SK-N-SH (cell line): ENCODE results near the gene PCBD2.

Source experiments
- CTCF ChIP-seq: fragments of 200-600 bp; sonication (generic); IDR thresholded peaks from 2 replicates; pipeline ENCODE4 v1.6.1; 2017; ENCODE audit warnings: antibody characterized with exemption, mild to moderate bottlenecking, moderate library complexity
- FOXJ3 ChIP-seq: sonication (generic); formaldehyde crosslinking; IDR thresholded peaks from 2 replicates; pipeline ENCODE4 v1.5.1; 2020; ENCODE audit warnings: mild to moderate bottlenecking, missing genetic modification reagents
- GATA2 ChIP-seq: sonication (generic); formaldehyde crosslinking; IDR thresholded peaks from 2 replicates; pipeline ENCODE4 v1.5.0; 2020; ENCODE audit warnings: mild to moderate bottlenecking, missing genetic modification reagents
- MXI1 ChIP-seq: IDR thresholded peaks from 2 replicates; pipeline ENCODE4 v1.6.1; 2012; ENCODE audit warnings: mild to moderate bottlenecking, low read depth, low read length, improper control_type of control experiment
- NRF1 ChIP-seq: IDR thresholded peaks from 2 replicates; pipeline ENCODE4 v1.6.1; 2012; ENCODE audit warnings: low read depth, mild to moderate bottlenecking, low read length
- POLR2AphosphoS5 ChIP-seq: IDR thresholded peaks from 2 replicates; pipeline ENCODE4 v1.6.1; 2012; ENCODE audit warnings: low read depth, low read length
- RAD21 ChIP-seq: IDR thresholded peaks from 2 replicates; pipeline ENCODE4 v1.6.1; 2012; ENCODE audit warnings: mild to moderate bottlenecking, low read length
- REST ChIP-seq: IDR thresholded peaks from 2 replicates; pipeline ENCODE4 v1.6.1; 2012; ENCODE audit warnings: mild to moderate bottlenecking, low read depth, low read length, moderate library complexity
- RFX5 ChIP-seq: IDR thresholded peaks from 2 replicates; pipeline ENCODE4 v1.6.1; 2012; ENCODE audit warnings: mild to moderate bottlenecking, improper control_type of control experiment, low read length
- SIN3A ChIP-seq: IDR thresholded peaks from 2 replicates; pipeline ENCODE4 v1.6.1; 2012; ENCODE audit warnings: low read depth, mild to moderate bottlenecking, low read length, moderate library complexity, borderline replicate concordance

- TF ChIP-seq SIN3A, result no peak
- TF ChIP-seq MXI1, result 0 out of 2 replicates have a peak, but pooled peaks have one; percentile 4
- TF ChIP-seq CTCF, result no peak
- no peak; the same call in 1 of the 2 replicates for TF ChIP-seq GATA2 (CRISPR knock-in tag)
- TF ChIP-seq REST, result no peak
- TF ChIP-seq NRF1, result no peak
- no peak for TF ChIP-seq POLR2AphosphoS5
- no peak for TF ChIP-seq FOXJ3 (CRISPR knock-in tag)
- TF ChIP-seq RFX5, result no peak
- TF ChIP-seq RAD21, result no peak
Observed at GRCh38 chr5:134945041-134945440, 40.1 kb downstream of the PCBD2 start.
